H1 (cell line): ENCODE data around the gene UPF1. TPM values are rescaled to one million over a fixed set of nuclear protein-coding genes. Genes with fewer than 3 reads are reported as not detected.

Source experiments
- CTCF ChIA-PET: fragments of 300-600 bp; sonication (Branson Sonifier 250); formaldehyde crosslinking; loops from one replicate; lab custom pipeline; 2021; ENCODE audit not compliant: partially characterized antibody; lab: Charles Lee
- POLR2A ChIA-PET: fragments of 300-600 bp; sonication (Branson Sonifier 250); formaldehyde crosslinking; loops from one replicate; lab custom pipeline; 2021; ENCODE audit warnings: inconsistent platforms; ENCODE audit not compliant: partially characterized antibody; lab: Charles Lee
- DNase-seq, 2 experiments: peaks; one replicate each; pipeline versions ENCODE4 v3.0.0 to v3.0.0-alpha.2; 2010 to 2022; ENCODE audit warnings: low spot score in 2 of 2, low read depth in 1 of 2, mixed read lengths in 1 of 2
- FAIRE-seq: peaks from 2 replicates; lab custom pipeline; 2011; peaks lifted over from hg19 to GRCh38; lab: Jason Lieb, UNC
- H2AFZ ChIP-seq: 2 replicates; pipeline ENCODE4 v1.8.1; 2012; ENCODE audit warnings: low read length, inconsistent platforms
- H2AK5ac ChIP-seq: 2 replicates; pipeline ENCODE4 v1.6.1; 2013; ENCODE audit warnings: low read depth, low read length
- H2BK120ac ChIP-seq: replicated peaks from 2 replicates; pipeline ENCODE3; 2013; ENCODE audit warnings: low read depth, low read length, inconsistent platforms
- H2BK12ac ChIP-seq: 2 replicates; pipeline ENCODE4 v1.6.1; 2013; ENCODE audit warnings: low read depth, low read length
- H2BK15ac ChIP-seq: 2 replicates; pipeline ENCODE4 v1.6.1; 2013; ENCODE audit warnings: low read length
- H2BK20ac ChIP-seq: 2 replicates; pipeline ENCODE4 v1.6.1; 2013; ENCODE audit warnings: low read length
- H2BK5ac ChIP-seq: 2 replicates; pipeline ENCODE4 v1.6.1; 2013; ENCODE audit warnings: low read depth, low read length
- H3K14ac ChIP-seq: 2 replicates; pipeline ENCODE4 v1.6.1; 2013; ENCODE audit warnings: inconsistent platforms; ENCODE audit not compliant: insufficient read length
- H3K18ac ChIP-seq: 2 replicates; pipeline ENCODE4 v1.6.1; 2013; ENCODE audit warnings: low read length; ENCODE audit errors: extremely low read depth
- H3K23ac ChIP-seq: 2 replicates; pipeline ENCODE4 v1.6.1; 2013; ENCODE audit warnings: inconsistent platforms; ENCODE audit not compliant: insufficient read length
- H3K23me2 ChIP-seq: 2 replicates; pipeline ENCODE4 v1.6.1; 2013; ENCODE audit warnings: low read depth, low read length
- H3K27ac ChIP-seq: 2 replicates; pipeline ENCODE4 v1.6.1; 2011; ENCODE audit warnings: low read depth, low read length, inconsistent platforms
- H3K27me3 ChIP-seq, 4 experiments: replicated peaks in 1 of 4; 1 replicate in 1 of 4; 2 replicates in 3 of 4; pipeline versions ENCODE4 v1.6.1 to v1.8.1; 2011 to 2013; ENCODE audit warnings: low read length in 3 of 4, mild to moderate bottlenecking in 3 of 4, inconsistent platforms in 2 of 4, mixed read lengths in 2 of 4, moderate library complexity in 1 of 4; ENCODE audit not compliant: control insufficient read depth in 3 of 4, insufficient read depth in 3 of 4; ENCODE audit errors: extremely low read depth in 1 of 4
- H3K36me3 ChIP-seq, 4 experiments: 2 replicates each; pipeline versions ENCODE4 v1.6.1 to v1.8.1; 2011 to 2013; ENCODE audit warnings: mild to moderate bottlenecking in 4 of 4, low read length in 3 of 4, moderate library complexity in 2 of 4, control low read depth in 1 of 4, inconsistent platforms in 1 of 4; ENCODE audit not compliant: insufficient read depth in 4 of 4, control insufficient read depth in 2 of 4
- H3K4ac ChIP-seq: replicated peaks from 2 replicates; pipeline ENCODE3; 2013; ENCODE audit warnings: low read length, low read depth, mixed read lengths, inconsistent platforms; ENCODE audit not compliant: insufficient read length
- H3K4me1 ChIP-seq, 4 experiments: replicated peaks in 1 of 4; 1 replicate in 1 of 4; 2 replicates in 3 of 4; pipeline versions ENCODE4 v1.6.1 to v1.8.1; 2011 to 2013; ENCODE audit warnings: low read length in 3 of 4, inconsistent platforms in 2 of 4, mixed read lengths in 1 of 4; ENCODE audit not compliant: insufficient read depth in 4 of 4, control insufficient read depth in 3 of 4
- H3K4me2 ChIP-seq, 2 experiments: 2 replicates each; pipeline versions ENCODE4 v1.6.1 to v1.8.1; 2011 to 2013; ENCODE audit warnings: low read depth in 2 of 2, low read length in 2 of 2, control low read depth in 1 of 2, inconsistent platforms in 1 of 2, mild to moderate bottlenecking in 1 of 2; ENCODE audit not compliant: insufficient read depth in 1 of 2
- H3K4me3 ChIP-seq, 4 experiments: fragments of 200-600, 300-600 bp in 1 of 4; sonication (generic), shearing (Covaris generic), sonication (Bioruptor Twin) in 1 of 4; 2 replicates each; pipeline versions ENCODE4 v1.5.1 to v1.8.1; 2011 to 2016; ENCODE audit warnings: low read length in 4 of 4, low read depth in 3 of 4, control low read depth in 2 of 4, inconsistent platforms in 2 of 4, mild to moderate bottlenecking in 2 of 4, mixed read lengths in 1 of 4, moderate library complexity in 1 of 4; ENCODE audit not compliant: insufficient read depth in 2 of 4; ENCODE audit errors: extremely low read depth in 1 of 4
- H3K56ac ChIP-seq: replicated peaks from 2 replicates; pipeline ENCODE3; 2013; ENCODE audit warnings: low read depth, mild to moderate bottlenecking, mixed read lengths, low read length, inconsistent platforms; ENCODE audit not compliant: insufficient read length
- H3K79me1 ChIP-seq: 2 replicates; pipeline ENCODE4 v1.6.1; 2013; ENCODE audit warnings: low read depth, low read length, control low read depth
- H3K79me2 ChIP-seq, 2 experiments: 2 replicates each; pipeline versions ENCODE4 v1.6.1 to v1.8.1; 2012 to 2013; ENCODE audit warnings: low read length in 2 of 2, mild to moderate bottlenecking in 2 of 2, inconsistent platforms in 1 of 2; ENCODE audit not compliant: insufficient read depth in 2 of 2, control insufficient read depth in 1 of 2
- H3K9ac ChIP-seq, 4 experiments: replicated peaks in 1 of 4; 1 replicate in 1 of 4; 2 replicates in 3 of 4; pipeline versions ENCODE4 v1.6.1 to v1.8.1; 2011 to 2013; ENCODE audit warnings: low read depth in 3 of 4, low read length in 3 of 4, control low read depth in 2 of 4, mild to moderate bottlenecking in 2 of 4, moderate library complexity in 2 of 4, inconsistent platforms in 1 of 4; ENCODE audit errors: extremely low read depth in 1 of 4
- H3K9me3 ChIP-seq, 2 experiments: 2 replicates each; pipeline versions ENCODE4 v1.6.1 to v1.8.1; 2012 to 2013; ENCODE audit warnings: mild to moderate bottlenecking in 2 of 2, moderate library complexity in 2 of 2, control low read depth in 1 of 2, inconsistent platforms in 1 of 2, low read depth in 1 of 2, low read length in 1 of 2, mixed read lengths in 1 of 2; ENCODE audit not compliant: insufficient read depth in 2 of 2
- H4K20me1 ChIP-seq, 2 experiments: replicated peaks in 1 of 2; 2 replicates each; pipeline versions ENCODE3 to v1.8.1; 2011 to 2013; ENCODE audit warnings: inconsistent platforms in 2 of 2, low read length in 2 of 2, mild to moderate bottlenecking in 1 of 2; ENCODE audit not compliant: insufficient read depth in 2 of 2, control insufficient read depth in 1 of 2
- H4K5ac ChIP-seq: 2 replicates; pipeline ENCODE4 v1.6.1; 2013; ENCODE audit warnings: low read length, low read depth, mixed read lengths, inconsistent platforms; ENCODE audit not compliant: insufficient read length
- H4K8ac ChIP-seq: 2 replicates; pipeline ENCODE4 v1.8.0; 2013; ENCODE audit warnings: mild to moderate bottlenecking, moderate library complexity, low read length, inconsistent platforms; ENCODE audit not compliant: insufficient read depth; ENCODE audit errors: extremely low read depth
- H4K91ac ChIP-seq: replicated peaks from 2 replicates; pipeline ENCODE3; 2013; ENCODE audit warnings: low read length, mixed read lengths, inconsistent platforms; ENCODE audit not compliant: insufficient read length
- CHD1 ChIP-seq: IDR thresholded peaks from 2 replicates; pipeline ENCODE4 v1.6.1; 2012; ENCODE audit warnings: low read depth, low read length, improper control_type of control experiment
- E2F6 ChIP-seq: IDR thresholded peaks from 2 replicates; pipeline ENCODE4 v1.6.1; 2012; ENCODE audit warnings: inconsistent platforms
- FOSL1 ChIP-seq: IDR thresholded peaks from 2 replicates; pipeline ENCODE4 v1.6.1; 2011; ENCODE audit warnings: mild to moderate bottlenecking, low read depth, low read length, moderate library complexity; ENCODE audit not compliant: insufficient read depth
- KDM4A ChIP-seq: IDR thresholded peaks from one replicate; pipeline ENCODE4 v1.7.1; 2012; ENCODE audit warnings: low read depth, mild to moderate bottlenecking, moderate library complexity, low read length, inconsistent platforms; ENCODE audit not compliant: severe bottlenecking
- NANOG ChIP-seq: IDR thresholded peaks from 2 replicates; pipeline ENCODE4 v1.6.1; 2011; ENCODE audit warnings: low read length, low read depth, mild to moderate bottlenecking, inconsistent platforms; ENCODE audit not compliant: insufficient read depth, poor library complexity, severe bottlenecking
- RXRA ChIP-seq: IDR thresholded peaks from 2 replicates; pipeline ENCODE4 v1.6.1; 2011; ENCODE audit warnings: low read depth, mild to moderate bottlenecking, low read length, moderate library complexity; ENCODE audit not compliant: insufficient read depth
- SUZ12 ChIP-seq: fragments of 200-600 bp; sonication (generic); IDR thresholded peaks from 2 replicates; pipeline ENCODE4 v1.6.1; 2012; ENCODE audit warnings: mild to moderate bottlenecking, inconsistent platforms, low read length, moderate library complexity, mixed read lengths
- USF2 ChIP-seq: IDR thresholded peaks from 2 replicates; pipeline ENCODE4 v1.6.1; 2011; ENCODE audit warnings: low read length, improper control_type of control experiment
- WGBS, 2 experiments: shearing (Covaris generic) in 1 of 2; methylation state at CpG; one replicate each; pipeline versions ENCODE4 v1.1.6 to v1.1.7; 2013 to 2015; ENCODE audit warnings: low lambda C conversion rate in 2 of 2, mixed read lengths in 2 of 2, inconsistent platforms in 1 of 2, low coverage in 1 of 2, missing lambda C conversion rate in 1 of 2; ENCODE audit not compliant: insufficient replicate concordance in 2 of 2, insufficient coverage in 1 of 2, insufficient read length in 1 of 2; ENCODE audit errors: extremely low coverage in 1 of 2, missing lambda C conversion rate in 1 of 2; 5-methylcytosine and 5-hydroxymethylcytosine counted together
- polyA plus RNA-seq, 7 experiments: library from polyadenylated mRNA; depleted of rRNA in 3 of 7; stranded (reverse) in 5 of 7; unstranded in 2 of 7; fragments of >200 nt in 5 of 7; fragments of 200-250 nt in 2 of 7; gene quantifications; 1 replicate in 5 of 7; 2 replicates in 1 of 7; 4 replicates in 1 of 7; pipeline versions ENCODE4 v1.2.1 to v1.2.3, GENCODE V29; 2011 to 2013; ENCODE audit warnings: missing spikeins in 2 of 7, mixed read lengths in 2 of 7
- total RNA-seq: library from RNA; stranded (reverse); fragmentation: NEBNext Ultra II Directional; extraction: Animal tissue kit (Norgen Biotek cat#: 25700); gene quantifications from 2 replicates; pipeline ENCODE4 v1.2.1, GENCODE V29; 2021

UPF1 gene
- total and polyA plus RNA-seq, 2 of the 8 experiments (the other 6 are each of a cell fraction or from before 2014, with no cell fraction given), result 46.4 to 62.0 TPM

- 11% methylated on average over 39 of the region's 61 CpGs; no CpG with 5 or more reads in 1 of the 2 experiments for WGBS, 2 experiments
- Histone ChIP-seq H4K5ac (no peak within 1 kb of the TSS), H3K27ac (no peak within 1 kb of the TSS), H3K18ac (no peak within 1 kb of the TSS; the same call in none of the 2 replicates), H4K20me1 (peaks cover 4 to 29% of the 10 kb centered on the region in 2 experiments), H3K27me3 (peaks cover 79 to 93% (median 91%) of the 10 kb centered on the region in 4 experiments), H2BK120ac (no peak within 1 kb of the TSS), H2AFZ (no peak within 1 kb of the TSS), H2BK15ac (peak within 1 kb of the TSS; percentile 61; the same call in 1 of the 2 replicates), H2BK5ac (no peak within 1 kb of the TSS), H3K14ac (no peak within 1 kb of the TSS), H3K4me2 (peak within 1 kb of the TSS; percentile 60 to 75), H3K4me1 (peaks cover 0 to 32% (median 16%) of the 10 kb centered on the region in 4 experiments; a peak in 6 of 7 replicates), H3K79me2 (no peaks in the 10 kb centered on the region), H3K56ac (no peak within 1 kb of the TSS), H2BK12ac (peak within 1 kb of the TSS; percentile 75; the same call in 1 of the 2 replicates), H3K9ac (no peak within 1 kb of the TSS), H3K23me2 (peaks cover 23% of the 10 kb centered on the region), H3K9me3 (no peaks in the 10 kb centered on the region; a peak in 1 of 4 replicates), H3K79me1 (no peaks in the 10 kb centered on the region), H3K23ac (no peak within 1 kb of the TSS), H4K8ac (no peak within 1 kb of the TSS), H2AK5ac (no peak within 1 kb of the TSS), H3K36me3 (peaks cover 0 to 7% (median 0%) of the 10 kb centered on the region in 4 experiments; a peak in 1 of 8 replicates), H3K4me3 (peak within 1 kb of the TSS; percentile 15 to 59 (median 36); a peak in 7 of 8 replicates), H3K4ac (no peak within 1 kb of the TSS), H2BK20ac (no peak within 1 kb of the TSS), H4K91ac (no peak within 1 kb of the TSS)
- POLR2A ChIA-PET, result interaction anchor here (0.6 to 1.4 kb wide), 4 partner anchors 8 to 195 kb away, joined by 3 to 6 read pairs (median 4); partner anchors contain the start of gene UPF1
- CTCF ChIA-PET, result interaction anchor here (0.7 to 1.0 kb wide), 3 partner anchors 17 to 340 kb away, joined by 3 to 4 read pairs (median 3); no protein-coding TSS in a partner anchor
- FAIRE-seq (no peak), DNase-seq (peak in 1 of 2 experiments; percentile 61)
- TF ChIP-seq SUZ12, result peak; percentile 99
- TF ChIP-seq USF2, result no peak
- TF ChIP-seq CHD1, result no peak
- peak; percentile 59 for TF ChIP-seq KDM4A
- no peak for TF ChIP-seq E2F6
- no peak for TF ChIP-seq FOSL1
- no peak for TF ChIP-seq NANOG
- TF ChIP-seq RXRA, result no peak
These were observed 41.0 kb upstream of the UPF1 start, which contains the start of gene COMP for GRCh38 chr19:18790566-18791314. Gene COMP, minus strand, starts transcription at chr19:18791305. Its CDS starts 36 bp downstream, at chr19:18791269.
